H1 (cell line): Measurements from ENCODE around the gene SCAMP4. TPM values are rescaled to one million over a fixed set of nuclear protein-coding genes. Genes with fewer than 3 reads are reported as not detected.

ENCODE experiments used
- CTCF ChIA-PET: fragments of 300-600 bp; sonication (Branson Sonifier 250); formaldehyde crosslinking; loops from one replicate; lab custom pipeline; 2021; ENCODE audit not compliant: partially characterized antibody; lab: Charles Lee
- POLR2A ChIA-PET: fragments of 300-600 bp; sonication (Branson Sonifier 250); formaldehyde crosslinking; loops from one replicate; lab custom pipeline; 2021; ENCODE audit warnings: inconsistent platforms; ENCODE audit not compliant: partially characterized antibody; lab: Charles Lee
- DNase-seq, 2 experiments: peaks; one replicate each; pipeline versions ENCODE4 v3.0.0 to v3.0.0-alpha.2; 2010 to 2022; ENCODE audit warnings: low spot score in 2 of 2, low read depth in 1 of 2, mixed read lengths in 1 of 2
- FAIRE-seq: peaks from 2 replicates; lab custom pipeline; 2011; peaks lifted over from hg19 to GRCh38; lab: Jason Lieb, UNC
- H2AFZ ChIP-seq: 2 replicates; pipeline ENCODE4 v1.8.1; 2012; ENCODE audit warnings: low read length, inconsistent platforms
- H2AK5ac ChIP-seq: 2 replicates; pipeline ENCODE4 v1.6.1; 2013; ENCODE audit warnings: low read depth, low read length
- H2BK120ac ChIP-seq: replicated peaks from 2 replicates; pipeline ENCODE3; 2013; ENCODE audit warnings: low read depth, low read length, inconsistent platforms
- H2BK12ac ChIP-seq: 2 replicates; pipeline ENCODE4 v1.6.1; 2013; ENCODE audit warnings: low read depth, low read length
- H2BK15ac ChIP-seq: 2 replicates; pipeline ENCODE4 v1.6.1; 2013; ENCODE audit warnings: low read length
- H2BK20ac ChIP-seq: 2 replicates; pipeline ENCODE4 v1.6.1; 2013; ENCODE audit warnings: low read length
- H2BK5ac ChIP-seq: 2 replicates; pipeline ENCODE4 v1.6.1; 2013; ENCODE audit warnings: low read depth, low read length
- H3K14ac ChIP-seq: 2 replicates; pipeline ENCODE4 v1.6.1; 2013; ENCODE audit warnings: inconsistent platforms; ENCODE audit not compliant: insufficient read length
- H3K18ac ChIP-seq: 2 replicates; pipeline ENCODE4 v1.6.1; 2013; ENCODE audit warnings: low read length; ENCODE audit errors: extremely low read depth
- H3K23ac ChIP-seq: 2 replicates; pipeline ENCODE4 v1.6.1; 2013; ENCODE audit warnings: inconsistent platforms; ENCODE audit not compliant: insufficient read length
- H3K23me2 ChIP-seq: 2 replicates; pipeline ENCODE4 v1.6.1; 2013; ENCODE audit warnings: low read depth, low read length
- H3K27ac ChIP-seq: 2 replicates; pipeline ENCODE4 v1.6.1; 2011; ENCODE audit warnings: low read depth, low read length, inconsistent platforms
- H3K27me3 ChIP-seq, 4 experiments: replicated peaks in 1 of 4; 1 replicate in 1 of 4; 2 replicates in 3 of 4; pipeline versions ENCODE4 v1.6.1 to v1.8.1; 2011 to 2013; ENCODE audit warnings: low read length in 3 of 4, mild to moderate bottlenecking in 3 of 4, inconsistent platforms in 2 of 4, mixed read lengths in 2 of 4, moderate library complexity in 1 of 4; ENCODE audit not compliant: control insufficient read depth in 3 of 4, insufficient read depth in 3 of 4; ENCODE audit errors: extremely low read depth in 1 of 4
- H3K36me3 ChIP-seq, 4 experiments: 2 replicates each; pipeline versions ENCODE4 v1.6.1 to v1.8.1; 2011 to 2013; ENCODE audit warnings: mild to moderate bottlenecking in 4 of 4, low read length in 3 of 4, moderate library complexity in 2 of 4, control low read depth in 1 of 4, inconsistent platforms in 1 of 4; ENCODE audit not compliant: insufficient read depth in 4 of 4, control insufficient read depth in 2 of 4
- H3K4ac ChIP-seq: replicated peaks from 2 replicates; pipeline ENCODE3; 2013; ENCODE audit warnings: low read length, low read depth, mixed read lengths, inconsistent platforms; ENCODE audit not compliant: insufficient read length
- H3K4me1 ChIP-seq, 4 experiments: replicated peaks in 1 of 4; 1 replicate in 1 of 4; 2 replicates in 3 of 4; pipeline versions ENCODE4 v1.6.1 to v1.8.1; 2011 to 2013; ENCODE audit warnings: low read length in 3 of 4, inconsistent platforms in 2 of 4, mixed read lengths in 1 of 4; ENCODE audit not compliant: insufficient read depth in 4 of 4, control insufficient read depth in 3 of 4
- H3K4me2 ChIP-seq, 2 experiments: 2 replicates each; pipeline versions ENCODE4 v1.6.1 to v1.8.1; 2011 to 2013; ENCODE audit warnings: low read depth in 2 of 2, low read length in 2 of 2, control low read depth in 1 of 2, inconsistent platforms in 1 of 2, mild to moderate bottlenecking in 1 of 2; ENCODE audit not compliant: insufficient read depth in 1 of 2
- H3K4me3 ChIP-seq, 4 experiments: fragments of 200-600, 300-600 bp in 1 of 4; sonication (generic), shearing (Covaris generic), sonication (Bioruptor Twin) in 1 of 4; 2 replicates each; pipeline versions ENCODE4 v1.5.1 to v1.8.1; 2011 to 2016; ENCODE audit warnings: low read length in 4 of 4, low read depth in 3 of 4, control low read depth in 2 of 4, inconsistent platforms in 2 of 4, mild to moderate bottlenecking in 2 of 4, mixed read lengths in 1 of 4, moderate library complexity in 1 of 4; ENCODE audit not compliant: insufficient read depth in 2 of 4; ENCODE audit errors: extremely low read depth in 1 of 4
- H3K56ac ChIP-seq: replicated peaks from 2 replicates; pipeline ENCODE3; 2013; ENCODE audit warnings: low read depth, mild to moderate bottlenecking, mixed read lengths, low read length, inconsistent platforms; ENCODE audit not compliant: insufficient read length
- H3K79me1 ChIP-seq: 2 replicates; pipeline ENCODE4 v1.6.1; 2013; ENCODE audit warnings: low read depth, low read length, control low read depth
- H3K79me2 ChIP-seq, 2 experiments: 2 replicates each; pipeline versions ENCODE4 v1.6.1 to v1.8.1; 2012 to 2013; ENCODE audit warnings: low read length in 2 of 2, mild to moderate bottlenecking in 2 of 2, inconsistent platforms in 1 of 2; ENCODE audit not compliant: insufficient read depth in 2 of 2, control insufficient read depth in 1 of 2
- H3K9ac ChIP-seq, 4 experiments: replicated peaks in 1 of 4; 1 replicate in 1 of 4; 2 replicates in 3 of 4; pipeline versions ENCODE4 v1.6.1 to v1.8.1; 2011 to 2013; ENCODE audit warnings: low read depth in 3 of 4, low read length in 3 of 4, control low read depth in 2 of 4, mild to moderate bottlenecking in 2 of 4, moderate library complexity in 2 of 4, inconsistent platforms in 1 of 4; ENCODE audit errors: extremely low read depth in 1 of 4
- H3K9me3 ChIP-seq, 2 experiments: 2 replicates each; pipeline versions ENCODE4 v1.6.1 to v1.8.1; 2012 to 2013; ENCODE audit warnings: mild to moderate bottlenecking in 2 of 2, moderate library complexity in 2 of 2, control low read depth in 1 of 2, inconsistent platforms in 1 of 2, low read depth in 1 of 2, low read length in 1 of 2, mixed read lengths in 1 of 2; ENCODE audit not compliant: insufficient read depth in 2 of 2
- H4K20me1 ChIP-seq, 2 experiments: replicated peaks in 1 of 2; 2 replicates each; pipeline versions ENCODE3 to v1.8.1; 2011 to 2013; ENCODE audit warnings: inconsistent platforms in 2 of 2, low read length in 2 of 2, mild to moderate bottlenecking in 1 of 2; ENCODE audit not compliant: insufficient read depth in 2 of 2, control insufficient read depth in 1 of 2
- H4K5ac ChIP-seq: 2 replicates; pipeline ENCODE4 v1.6.1; 2013; ENCODE audit warnings: low read length, low read depth, mixed read lengths, inconsistent platforms; ENCODE audit not compliant: insufficient read length
- H4K8ac ChIP-seq: 2 replicates; pipeline ENCODE4 v1.8.0; 2013; ENCODE audit warnings: mild to moderate bottlenecking, moderate library complexity, low read length, inconsistent platforms; ENCODE audit not compliant: insufficient read depth; ENCODE audit errors: extremely low read depth
- H4K91ac ChIP-seq: replicated peaks from 2 replicates; pipeline ENCODE3; 2013; ENCODE audit warnings: low read length, mixed read lengths, inconsistent platforms; ENCODE audit not compliant: insufficient read length
- ATF2 ChIP-seq: IDR thresholded peaks from 2 replicates; pipeline ENCODE4 v1.6.1; 2012; ENCODE audit warnings: low read length, inconsistent platforms
- CBX8 ChIP-seq: fragments of 300-800, 300-1000 bp; sonication (generic); IDR thresholded peaks from 2 replicates; pipeline ENCODE4 v1.7.1; 2016; ENCODE audit warnings: low read depth, low read length, borderline replicate concordance
- E2F6 ChIP-seq: IDR thresholded peaks from 2 replicates; pipeline ENCODE4 v1.6.1; 2012; ENCODE audit warnings: inconsistent platforms
- NANOG ChIP-seq: IDR thresholded peaks from 2 replicates; pipeline ENCODE4 v1.6.1; 2011; ENCODE audit warnings: low read length, low read depth, mild to moderate bottlenecking, inconsistent platforms; ENCODE audit not compliant: insufficient read depth, poor library complexity, severe bottlenecking
- POU5F1 ChIP-seq: IDR thresholded peaks from 2 replicates; pipeline ENCODE4 v1.6.1; 2011; ENCODE audit warnings: low read depth, mild to moderate bottlenecking, low read length, moderate library complexity
- SP2 ChIP-seq: IDR thresholded peaks from 2 replicates; pipeline ENCODE4 v1.6.1; 2012; ENCODE audit warnings: mild to moderate bottlenecking, low read length, inconsistent platforms
- TAF7 ChIP-seq: optimal IDR thresholded peaks from 2 replicates; pipeline ENCODE3; 2011; ENCODE audit warnings: low read depth, mild to moderate bottlenecking, inconsistent platforms, low read length, moderate library complexity, borderline replicate concordance
- YY1 ChIP-seq: IDR thresholded peaks from 2 replicates; pipeline ENCODE4 v1.6.1; 2011; ENCODE audit warnings: low read depth, mild to moderate bottlenecking, low read length
- ZNF274 ChIP-seq: IDR thresholded peaks from 2 replicates; pipeline ENCODE4 v1.7.0; 2012; ENCODE audit warnings: low read length, borderline replicate concordance; ENCODE audit errors: extremely low read depth
- WGBS, 2 experiments: shearing (Covaris generic) in 1 of 2; methylation state at CpG; one replicate each; pipeline versions ENCODE4 v1.1.6 to v1.1.7; 2013 to 2015; ENCODE audit warnings: low lambda C conversion rate in 2 of 2, mixed read lengths in 2 of 2, inconsistent platforms in 1 of 2, low coverage in 1 of 2, missing lambda C conversion rate in 1 of 2; ENCODE audit not compliant: insufficient replicate concordance in 2 of 2, insufficient coverage in 1 of 2, insufficient read length in 1 of 2; ENCODE audit errors: extremely low coverage in 1 of 2, missing lambda C conversion rate in 1 of 2; 5-methylcytosine and 5-hydroxymethylcytosine counted together
- polyA plus RNA-seq, 7 experiments: library from polyadenylated mRNA; depleted of rRNA in 3 of 7; stranded (reverse) in 5 of 7; unstranded in 2 of 7; fragments of >200 nt in 5 of 7; fragments of 200-250 nt in 2 of 7; gene quantifications; 1 replicate in 5 of 7; 2 replicates in 1 of 7; 4 replicates in 1 of 7; pipeline versions ENCODE4 v1.2.1 to v1.2.3, GENCODE V29; 2011 to 2013; ENCODE audit warnings: missing spikeins in 2 of 7, mixed read lengths in 2 of 7
- total RNA-seq: library from RNA; stranded (reverse); fragmentation: NEBNext Ultra II Directional; extraction: Animal tissue kit (Norgen Biotek cat#: 25700); gene quantifications from 2 replicates; pipeline ENCODE4 v1.2.1, GENCODE V29; 2021

Gene SCAMP4
- total and polyA plus RNA-seq, 2 of the 8 experiments (the other 6 are each of a cell fraction or from before 2014, with no cell fraction given): 17.1 to 61.4 TPM

- POLR2A ChIA-PET: interaction anchor here (0.9 to 1.4 kb wide), 3 partner anchors 18 to 526 kb away, joined by 3 read pairs; no protein-coding TSS in a partner anchor
- Histone ChIP-seq H3K4ac (no peak overlapping the region), H3K18ac (no peak overlapping the region; the same call in 1 of the 2 replicates), H3K36me3 (no peaks in the 10 kb centered on the region), H3K4me3 (peak overlapping the region; percentile 35 to 70 (median 42); a peak in 7 of 8 replicates), H2BK12ac (no peak overlapping the region), H3K9ac (no peak overlapping the region; a peak in 1 of 7 replicates), H3K4me1 (peaks cover 0 to 67% (median 55%) of the 10 kb centered on the region in 4 experiments; a peak in 6 of 7 replicates), H3K14ac (no peak overlapping the region), H3K56ac (no peak overlapping the region), H3K23me2 (peaks cover 12% of the 10 kb centered on the region; the same call in 1 of the 2 replicates), H3K9me3 (no peaks in the 10 kb centered on the region), H2AFZ (no peak overlapping the region), H3K23ac (no peak overlapping the region), H2BK5ac (no peak overlapping the region), H4K91ac (no peak overlapping the region), H4K5ac (no peak overlapping the region), H3K79me1 (peaks cover 22% of the 10 kb centered on the region), H2BK120ac (no peak overlapping the region), H3K27me3 (peaks cover 0 to 15% (median 6%) of the 10 kb centered on the region in 4 experiments; a peak in 5 of 7 replicates), H4K8ac (no peak overlapping the region), H2BK20ac (no peak overlapping the region), H3K27ac (no peak overlapping the region), H3K79me2 (peaks cover 18 to 73% of the 10 kb centered on the region in 2 experiments; a peak in 3 of 4 replicates), H2BK15ac (no peak overlapping the region), H4K20me1 (peaks cover 41 to 52% of the 10 kb centered on the region in 2 experiments), H3K4me2 (peak overlapping the region; percentile 67 to 95), H2AK5ac (no peak overlapping the region)
- FAIRE-seq (no peak), DNase-seq (no peak)
- WGBS, 2 experiments: 64% methylated on average over 7 of the region's 16 CpGs; no CpG with 5 or more reads in 1 of the 2 experiments
- CTCF ChIA-PET: interaction anchor here (0.6 to 2.3 kb wide), 12 partner anchors 8 to 616 kb away, joined by 3 to 18 read pairs (median 4); partner anchors contain the start of gene REXO1
- TF ChIP-seq YY1: no peak
- TF ChIP-seq TAF7: no peak
- TF ChIP-seq ATF2: no peak
- no peak for TF ChIP-seq POU5F1
- no peak for TF ChIP-seq E2F6
- TF ChIP-seq CBX8: no peak
- no peak for TF ChIP-seq ZNF274
- no peak for TF ChIP-seq SP2
- no peak for TF ChIP-seq NANOG
These were observed 47.4 kb upstream of the SCAMP4 start for GRCh38 chr19:1857648-1858326.
